Activated T-cell treated with anti-CD3 and anti-CD28 coated beads, Interleukin-2, amount 50 U/mL, for 24 hours (primary cell): Measurements from ENCODE around the gene SLC39A2.

ENCODE experiments used
- DNase-seq: peaks from one replicate; pipeline ENCODE4 v3.0.0-alpha.2; 2020
- H3K27ac Mint-ChIP-seq: 2 replicates; pipeline ENCODE4 v1.8.0; 2020; ENCODE audit warnings: mild to moderate bottlenecking, mixed read lengths
- H3K27me3 Mint-ChIP-seq: 2 replicates; pipeline ENCODE4 v1.8.0; 2020; ENCODE audit warnings: mixed read lengths
- H3K36me3 Mint-ChIP-seq: 2 replicates; pipeline ENCODE4 v1.8.0; 2020; ENCODE audit warnings: low read depth, mixed read lengths
- H3K4me1 Mint-ChIP-seq: 2 replicates; pipeline ENCODE4 v1.8.0; 2020; ENCODE audit warnings: low read depth, mixed read lengths
- H3K4me3 Mint-ChIP-seq: 2 replicates; pipeline ENCODE4 v1.8.0; 2020; ENCODE audit warnings: mild to moderate bottlenecking, moderate library complexity, mixed read lengths
- H3K9me3 Mint-ChIP-seq: 2 replicates; pipeline ENCODE4 v1.8.0; 2020; ENCODE audit warnings: mixed read lengths

The SLC39A2 gene

GRCh38 chr14:21015312-21015711 lies 16.2 kb downstream of the SLC39A2 start:
- Mint-ChIP-seq H3K9me3 (no peaks in the 10 kb centered on the region), H3K36me3 (peaks cover 8% of the 10 kb centered on the region), H3K4me1 (no peaks in the 10 kb centered on the region), H3K27me3 (peaks cover 17% of the 10 kb centered on the region), H3K4me3 (no peak overlapping the region), H3K27ac (no peak overlapping the region)
- DNase-seq: no peak

DNA sequence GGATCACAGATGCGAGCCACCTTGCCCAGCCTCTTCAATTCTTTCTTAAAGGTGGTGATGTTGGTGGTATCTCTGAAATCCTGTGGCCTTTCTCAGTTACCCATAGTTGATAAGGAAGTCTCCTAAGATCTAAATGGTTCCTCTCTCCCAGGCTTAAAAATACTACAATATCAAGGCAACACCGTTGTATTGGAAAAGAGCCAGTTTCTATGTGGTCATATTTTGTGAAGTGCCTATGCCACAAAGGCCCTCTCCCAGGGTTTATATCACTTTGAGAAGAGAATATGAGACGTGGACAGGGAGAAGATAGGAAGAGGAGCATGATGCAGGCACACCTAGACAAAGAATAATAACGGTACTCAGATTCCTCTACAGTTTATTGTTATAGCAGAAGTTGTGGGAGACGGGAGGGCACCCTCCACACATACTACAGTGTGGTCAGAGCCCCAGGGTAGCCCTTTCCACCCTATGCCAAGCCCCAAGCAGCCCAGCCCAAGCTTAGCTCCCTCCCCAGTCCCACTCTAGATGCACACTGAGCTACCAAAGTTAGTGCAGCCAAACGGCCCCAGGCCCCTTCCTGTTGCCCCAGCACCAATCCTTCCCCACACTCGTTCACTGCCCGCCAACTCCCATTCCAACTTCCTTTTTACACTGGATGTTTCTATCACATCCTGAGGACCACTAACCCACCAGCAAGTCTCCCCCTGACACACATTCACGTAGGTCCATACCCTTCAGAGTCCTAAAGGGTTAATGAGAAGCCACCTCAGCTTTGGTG lies 17.5 kb downstream of the SLC39A2 start:
- Mint-ChIP-seq H3K4me3 (no peak overlapping the region), H3K27ac (no peak overlapping the region), H3K4me1 (no peaks in the 10 kb centered on the region), H3K36me3 (peaks cover 8% of the 10 kb centered on the region), H3K9me3 (no peaks in the 10 kb centered on the region), H3K27me3 (peaks cover 9% of the 10 kb centered on the region)
- no peak for DNase-seq

- Mint-ChIP-seq H3K27ac (no peak overlapping the region), H3K4me1 (no peaks in the 10 kb centered on the region), H3K9me3 (no peaks in the 10 kb centered on the region), H3K27me3 (peaks cover 3% of the 10 kb centered on the region), H3K4me3 (no peak overlapping the region), H3K36me3 (peaks cover 8% of the 10 kb centered on the region)
- DNase-seq: no peak
These were observed 18.6 kb downstream of the SLC39A2 start for GRCh38 chr14:21017528-21018245.

DNA sequence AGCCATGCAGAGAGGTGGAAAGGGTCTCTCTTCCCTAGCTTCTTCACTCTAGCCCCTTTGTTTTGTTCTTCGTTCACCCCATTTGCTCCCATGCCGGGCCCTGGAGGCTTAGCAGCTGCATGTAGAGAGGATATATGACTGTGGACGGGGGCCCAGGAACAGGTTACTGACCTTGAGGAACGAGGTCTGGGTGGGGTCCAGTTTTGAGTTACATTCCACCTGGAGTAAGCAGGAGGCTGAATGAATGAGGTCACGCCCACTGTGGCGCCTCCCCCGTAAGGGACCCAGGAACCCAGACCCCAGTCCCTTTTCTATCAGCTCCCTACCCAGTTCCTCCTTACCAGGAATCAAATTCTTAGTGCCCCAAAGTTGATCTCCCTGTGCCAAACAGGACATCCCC lies 19.2 kb downstream of the SLC39A2 start:
- H3K9me3 Mint-ChIP-seq: no peaks in the 10 kb centered on the region
- no peak overlapping the region for H3K27ac Mint-ChIP-seq
- peaks cover 8% of the 10 kb centered on the region for H3K36me3 Mint-ChIP-seq
- DNase-seq: no peak
- H3K4me3 Mint-ChIP-seq: no peak overlapping the region
- H3K27me3 Mint-ChIP-seq: peaks cover 3% of the 10 kb centered on the region
- peaks cover 3% of the 10 kb centered on the region for H3K4me1 Mint-ChIP-seq

- Mint-ChIP-seq H3K27me3 (peaks cover 3% of the 10 kb centered on the region), H3K4me3 (no peak overlapping the region), H3K36me3 (peaks cover 8% of the 10 kb centered on the region), H3K4me1 (peaks cover 6% of the 10 kb centered on the region), H3K27ac (no peak overlapping the region), H3K9me3 (no peaks in the 10 kb centered on the region)
- no peak for DNase-seq
These were observed 19.7 kb downstream of the SLC39A2 start for GRCh38 chr14:21018781-21019180.

GRCh38 chr14:21019366-21019765 lies 20.3 kb downstream of the SLC39A2 start:
- peaks cover 8% of the 10 kb centered on the region for H3K36me3 Mint-ChIP-seq
- DNase-seq: no peak
- peaks cover 12% of the 10 kb centered on the region for H3K4me1 Mint-ChIP-seq
- no peaks in the 10 kb centered on the region for H3K9me3 Mint-ChIP-seq
- H3K4me3 Mint-ChIP-seq: no peak overlapping the region
- H3K27ac Mint-ChIP-seq: no peak overlapping the region
- H3K27me3 Mint-ChIP-seq: peaks cover 7% of the 10 kb centered on the region

DNA sequence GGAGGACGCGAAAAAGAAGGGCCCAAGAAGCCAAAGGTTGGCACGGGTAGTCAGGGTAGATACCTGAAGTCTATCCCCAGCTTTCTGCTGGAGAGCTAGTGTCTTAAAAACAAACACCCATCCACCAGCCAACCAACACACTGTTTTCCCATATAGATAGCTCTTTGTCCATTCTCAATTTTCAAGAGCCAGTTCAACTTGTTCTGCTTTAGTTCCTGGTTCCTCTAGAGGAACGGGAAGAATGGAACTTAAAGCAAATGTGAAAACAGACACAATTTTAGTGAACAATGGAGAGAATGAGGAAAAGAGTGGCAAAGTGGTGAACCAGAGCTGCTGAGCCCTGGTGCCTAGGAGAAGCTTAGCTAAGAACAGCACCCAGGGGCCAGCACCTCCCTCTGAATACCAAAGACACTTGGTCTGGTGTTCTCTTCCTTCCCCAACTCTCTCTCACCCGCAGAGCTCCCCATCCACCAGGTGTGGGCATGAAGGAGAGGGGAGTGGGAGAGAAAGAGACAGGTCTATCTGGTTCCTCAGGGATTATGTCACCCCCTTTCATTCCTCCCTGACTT lies 22.0 kb downstream of the SLC39A2 start:
- no peak for DNase-seq
- no peak overlapping the region for H3K4me3 Mint-ChIP-seq
- peaks cover 5% of the 10 kb centered on the region for H3K27me3 Mint-ChIP-seq
- peaks cover 8% of the 10 kb centered on the region for H3K36me3 Mint-ChIP-seq
- H3K4me1 Mint-ChIP-seq: peaks cover 17% of the 10 kb centered on the region
- no peak overlapping the region for H3K27ac Mint-ChIP-seq
- H3K9me3 Mint-ChIP-seq: no peaks in the 10 kb centered on the region

- H3K27me3 Mint-ChIP-seq: peaks cover 5% of the 10 kb centered on the region
- peaks cover 5% of the 10 kb centered on the region for H3K36me3 Mint-ChIP-seq
- DNase-seq: no peak
- no peaks in the 10 kb centered on the region for H3K9me3 Mint-ChIP-seq
- no peak overlapping the region for H3K4me3 Mint-ChIP-seq
- no peak overlapping the region for H3K27ac Mint-ChIP-seq
- peaks cover 17% of the 10 kb centered on the region for H3K4me1 Mint-ChIP-seq
These were observed 23.6 kb downstream of the SLC39A2 start for GRCh38 chr14:21022686-21023085.

DNA sequence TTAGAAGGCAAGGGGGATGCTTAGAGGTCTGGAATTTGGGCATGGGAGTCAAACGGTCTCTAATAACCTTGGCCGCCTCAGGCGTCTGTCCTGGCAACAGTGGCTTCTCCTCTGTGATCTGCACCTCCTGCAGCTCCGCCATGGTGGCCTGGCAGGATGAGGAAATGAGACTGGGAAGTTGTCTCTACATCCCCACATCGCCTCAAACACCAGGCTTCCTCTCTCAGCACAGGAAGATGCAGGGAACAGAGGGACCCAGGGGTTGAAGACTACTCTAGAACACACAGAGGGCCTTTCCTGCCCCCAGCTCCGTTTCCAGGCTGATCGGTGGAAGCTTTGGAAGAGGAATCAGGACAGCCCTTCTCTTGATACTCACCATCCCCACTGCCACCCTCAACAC lies 24.1 kb downstream of the SLC39A2 start:
- no peak for DNase-seq
- H3K4me3 Mint-ChIP-seq: no peak overlapping the region
- H3K9me3 Mint-ChIP-seq: no peaks in the 10 kb centered on the region
- no peak overlapping the region for H3K27ac Mint-ChIP-seq
- peaks cover 5% of the 10 kb centered on the region for H3K27me3 Mint-ChIP-seq
- peaks cover 17% of the 10 kb centered on the region for H3K4me1 Mint-ChIP-seq
- H3K36me3 Mint-ChIP-seq: peaks cover 3% of the 10 kb centered on the region

- Mint-ChIP-seq H3K4me3 (peak overlapping the region; percentile 75), H3K4me1 (peaks cover 17% of the 10 kb centered on the region), H3K27me3 (peaks cover 5% of the 10 kb centered on the region), H3K27ac (peak overlapping the region; percentile 31), H3K9me3 (no peaks in the 10 kb centered on the region), H3K36me3 (peaks cover 3% of the 10 kb centered on the region)
- peak; percentile 48 for DNase-seq
These were observed 24.9 kb downstream of the SLC39A2 start for GRCh38 chr14:21023817-21024584.

- peak; percentile 75 for DNase-seq
- peaks cover 5% of the 10 kb centered on the region for H3K27me3 Mint-ChIP-seq
- no peaks in the 10 kb centered on the region for H3K9me3 Mint-ChIP-seq
- peak within 1 kb of the TSS; percentile 31 for H3K27ac Mint-ChIP-seq
- H3K4me3 Mint-ChIP-seq: peak within 1 kb of the TSS; percentile 75
- H3K4me1 Mint-ChIP-seq: peaks cover 17% of the 10 kb centered on the region
- no peaks in the 10 kb centered on the region for H3K36me3 Mint-ChIP-seq
These were observed 25.7 kb downstream of the SLC39A2 start, which contains the start of gene NDRG2 for GRCh38 chr14:21024585-21025370. Gene NDRG2, minus strand, starts transcription at chr14:21025061. Its CDS starts 1,746 bp downstream, at chr14:21023315.

- H3K9me3 Mint-ChIP-seq: no peaks in the 10 kb centered on the region
- H3K4me3 Mint-ChIP-seq: peak overlapping the region; percentile 72
- no peaks in the 10 kb centered on the region for H3K36me3 Mint-ChIP-seq
- peaks cover 17% of the 10 kb centered on the region for H3K4me1 Mint-ChIP-seq
- H3K27me3 Mint-ChIP-seq: peaks cover 5% of the 10 kb centered on the region
- H3K27ac Mint-ChIP-seq: no peak overlapping the region
- DNase-seq: no peak
These were observed 26.5 kb downstream of the SLC39A2 start for GRCh38 chr14:21025371-21026273.
